ENCODE results near the gene TAGAP. TPM values are rescaled to one million over a fixed set of nuclear protein-coding genes. Genes with fewer than 3 reads are reported as not detected.

Gene TAGAP
- total RNA-seq, 1 experiment from 2014 or later: 0.30 TPM

GRCh38 chr6:159074876-159075275 is 30.1 kb upstream of the TAGAP start:
- Histone ChIP-seq H3K79me2 (ENCODE audit: insufficient read depth, low read length) (no peaks in the 10 kb centered on the region), H2AFZ (ENCODE audit: low read depth, low read length, poor library complexity, severe bottlenecking) (peak overlapping the region; percentile 69), H3K4me2 (ENCODE audit: low read length) (no peak overlapping the region; the same call in 1 of the 2 replicates), H3K4me1 (ENCODE audit: control insufficient read depth in 1 of 2, insufficient read depth in 2 of 2, low read length in 2 of 2) (peaks cover 0 to 6% of the 10 kb centered on the region in 2 experiments; a peak in 1 of 4 replicates), H3K9me3 (ENCODE audit: control insufficient read depth in 1 of 2, insufficient read depth in 1 of 2, low read depth in 1 of 2, low read length in 2 of 2) (no peaks in the 10 kb centered on the region), H3K9me2 (ENCODE audit: insufficient read depth) (no peaks in the 10 kb centered on the region), H3K27ac (ENCODE audit: low read depth, low read length) (no peak overlapping the region), H3K4me3 (replicated peaks in 1 of 2; ENCODE audit: low read depth in 1 of 2, low read length in 2 of 2) (no peak overlapping the region), H3K27me3 (ENCODE audit: insufficient read depth, low read length) (no peaks in the 10 kb centered on the region), H4K20me1 (ENCODE audit: insufficient read depth) (no peaks in the 10 kb centered on the region), H3K9ac (ENCODE audit: low read length) (no peak overlapping the region), H3K36me3 (ENCODE audit: control insufficient read depth in 1 of 2, insufficient read depth in 2 of 2, low read length in 2 of 2) (no peaks in the 10 kb centered on the region)
- BruUV-seq (replicated peaks): no TSS peak
- DNase-seq (ENCODE audit: low read depth, low spot score) (no peak), ATAC-seq (no peak)
- RAD21 ChIA-PET (ENCODE audit: low non-redundant PET in 1 of 2, low total read pairs in 2 of 2, uncharacterized antibody in 2 of 2, unreplicated experiment in 2 of 2): no interaction called here
- TF ChIP-seq ATF3 (IDR thresholded peaks at IDR 0.05) (no peak), REST (IDR thresholded peaks at IDR 0.05; ENCODE audit: low read depth) (no peak), EZH2phosphoT487 (IDR thresholded peaks at IDR 0.05; ENCODE audit: borderline replicate concordance) (no peak), YY1 (IDR thresholded peaks at IDR 0.05; ENCODE audit: extremely low read depth, insufficient replicate concordance, low read depth, low read length) (no peak), POLR2AphosphoS5 (IDR thresholded peaks at IDR 0.05; ENCODE audit: low read depth, low read length) (no peak), FOSL1 (IDR thresholded peaks at IDR 0.05; ENCODE audit: low read depth) (no peak), MAX (IDR thresholded peaks at IDR 0.05) (no peak), ZFX (IDR thresholded peaks at IDR 0.05) (no peak), TCF7L2 (IDR thresholded peaks at IDR 0.05; ENCODE audit: borderline replicate concordance, extremely low read depth, insufficient read depth, insufficient read length) (no peak), POLR2A (IDR thresholded peaks at IDR 0.05; ENCODE audit: borderline replicate concordance, extremely low read depth, insufficient read depth, insufficient read length) (no peak), SP1 (IDR thresholded peaks at IDR 0.05; ENCODE audit: low read depth) (no peak)
- intact Hi-C loops (cut with micrococcal nuclease): no loop called here
- POLR2A ChIA-PET: interaction anchor here (0.5 kb wide), 1 partner anchor 77 kb away, joined by 3 read pairs; no protein-coding TSS in a partner anchor
- CTCF ChIA-PET: no interaction called here

All from HCT116 (cell line).